Fibroblast of skin of abdomen (primary cell): ENCODE data around the gene TDRD9.

Experiments used
- DNase-seq: peaks from one replicate; pipeline ENCODE4 v3.0.0-alpha.2; 2013

Gene TDRD9

GRCh38 chr14:104080376-104081260 is 152.4 kb downstream of the TDRD9 start:
- DNase-seq: no peak

DNA sequence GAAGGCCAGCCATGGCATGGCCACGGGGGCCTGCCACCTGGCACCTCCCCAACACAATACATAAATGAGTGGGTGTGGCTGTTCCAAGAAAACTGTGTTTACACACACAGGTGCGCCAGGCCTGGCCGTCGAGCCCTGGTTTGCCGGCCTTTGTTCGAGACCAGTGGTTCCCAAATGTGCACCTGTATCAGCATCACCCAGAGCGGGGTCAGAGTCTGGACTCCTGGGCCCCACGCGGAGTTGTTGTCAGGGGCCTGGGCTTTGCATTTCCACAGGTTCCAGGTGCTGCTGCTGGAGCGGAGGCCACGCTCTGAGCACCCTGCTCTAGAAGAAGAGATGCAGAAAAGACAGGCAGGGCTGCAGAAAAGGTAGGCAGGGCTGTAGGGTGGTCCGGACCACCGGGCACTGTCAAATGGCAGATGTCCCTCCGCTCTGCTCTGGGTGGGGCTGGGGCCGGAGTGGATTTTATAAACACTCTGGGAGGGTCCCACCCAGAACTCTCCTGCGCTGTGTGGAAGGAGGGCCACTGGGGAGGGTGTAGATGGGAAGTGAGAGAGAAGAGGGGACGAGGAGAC is 153.1 kb downstream of the TDRD9 start:
- no peak for DNase-seq

DNA sequence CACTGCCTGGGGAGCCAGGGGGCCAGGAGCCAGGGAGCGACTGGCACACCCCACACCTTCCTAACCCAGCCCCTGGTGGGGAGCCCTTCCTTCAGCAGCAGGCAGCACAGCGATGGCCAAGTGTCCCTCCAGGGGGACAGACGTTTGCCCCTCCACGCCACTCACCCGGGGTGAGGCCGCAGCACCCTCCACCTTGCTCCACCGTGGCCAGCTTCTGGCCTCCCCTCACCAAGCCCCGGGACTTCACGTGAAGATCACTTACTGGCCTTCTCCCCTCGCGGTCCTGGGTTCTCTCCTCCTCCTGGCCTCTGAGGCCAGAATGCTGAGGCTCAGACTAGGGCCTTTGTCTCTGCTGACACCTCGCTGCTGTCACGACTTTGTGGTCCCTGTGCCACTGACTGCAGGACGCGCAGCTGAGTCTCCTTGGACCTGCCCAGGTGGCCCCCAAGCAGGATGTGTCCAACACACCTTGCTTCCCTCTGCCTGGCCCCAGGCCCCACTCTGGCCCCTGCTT is 153.8 kb downstream of the TDRD9 start:
- DNase-seq: no peak

GRCh38 chr14:104082807-104083206 is 154.6 kb downstream of the TDRD9 start:
- no peak for DNase-seq

DNA sequence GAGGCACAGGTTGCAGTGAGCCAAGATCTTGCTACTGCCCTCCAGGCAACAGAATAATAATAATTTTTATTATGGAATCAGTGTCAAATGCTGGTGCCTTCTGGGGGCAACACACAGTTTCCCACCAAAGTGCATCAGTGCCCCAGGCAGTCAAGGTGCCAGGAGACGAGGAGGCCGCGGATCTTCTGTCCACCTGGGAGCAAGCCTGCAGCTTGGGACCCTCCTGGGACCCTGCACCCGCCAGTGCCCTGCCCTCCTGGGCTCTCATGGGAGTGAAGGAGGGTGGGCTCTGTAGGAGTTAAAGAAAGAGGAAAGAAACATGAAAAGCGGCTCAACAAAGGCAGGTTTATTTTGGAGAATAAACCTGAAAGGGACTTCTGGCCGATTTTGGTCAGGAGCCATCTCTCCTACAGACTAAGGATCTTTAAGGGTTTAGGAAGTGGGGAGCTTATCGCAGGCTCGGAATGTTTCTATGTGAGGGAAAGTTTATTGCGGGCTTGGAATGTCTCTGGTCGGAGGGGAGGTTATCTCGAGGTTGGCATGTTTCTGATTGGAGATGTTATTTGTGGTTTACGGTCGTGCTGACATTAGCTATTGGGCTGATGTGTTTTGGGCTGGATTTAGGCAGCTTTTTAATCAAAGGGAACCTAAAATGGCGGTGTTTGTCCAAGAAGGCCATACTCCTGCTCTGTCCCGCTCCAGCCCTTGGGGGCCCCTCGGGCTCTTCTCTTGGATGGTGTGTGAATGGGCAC is 156.2 kb downstream of the TDRD9 start:
- no peak for DNase-seq

- no peak for DNase-seq
These were observed 157.0 kb downstream of the TDRD9 start, which contains the start of gene ASPG for GRCh38 chr14:104085032-104085888. ASPG (plus strand) TSS chr14:104085700; CDS start chr14:104085771, 71 bp downstream.

- DNase-seq: no peak
These were observed 157.6 kb downstream of the TDRD9 start for GRCh38 chr14:104085889-104086201.

- DNase-seq: no peak
These were observed 158.0 kb downstream of the TDRD9 start for GRCh38 chr14:104086210-104086660.

GRCh38 chr14:104086661-104087461 is 158.6 kb downstream of the TDRD9 start:
- DNase-seq: no peak

GRCh38 chr14:104087505-104087904 is 159.2 kb downstream of the TDRD9 start:
- DNase-seq: no peak

DNA sequence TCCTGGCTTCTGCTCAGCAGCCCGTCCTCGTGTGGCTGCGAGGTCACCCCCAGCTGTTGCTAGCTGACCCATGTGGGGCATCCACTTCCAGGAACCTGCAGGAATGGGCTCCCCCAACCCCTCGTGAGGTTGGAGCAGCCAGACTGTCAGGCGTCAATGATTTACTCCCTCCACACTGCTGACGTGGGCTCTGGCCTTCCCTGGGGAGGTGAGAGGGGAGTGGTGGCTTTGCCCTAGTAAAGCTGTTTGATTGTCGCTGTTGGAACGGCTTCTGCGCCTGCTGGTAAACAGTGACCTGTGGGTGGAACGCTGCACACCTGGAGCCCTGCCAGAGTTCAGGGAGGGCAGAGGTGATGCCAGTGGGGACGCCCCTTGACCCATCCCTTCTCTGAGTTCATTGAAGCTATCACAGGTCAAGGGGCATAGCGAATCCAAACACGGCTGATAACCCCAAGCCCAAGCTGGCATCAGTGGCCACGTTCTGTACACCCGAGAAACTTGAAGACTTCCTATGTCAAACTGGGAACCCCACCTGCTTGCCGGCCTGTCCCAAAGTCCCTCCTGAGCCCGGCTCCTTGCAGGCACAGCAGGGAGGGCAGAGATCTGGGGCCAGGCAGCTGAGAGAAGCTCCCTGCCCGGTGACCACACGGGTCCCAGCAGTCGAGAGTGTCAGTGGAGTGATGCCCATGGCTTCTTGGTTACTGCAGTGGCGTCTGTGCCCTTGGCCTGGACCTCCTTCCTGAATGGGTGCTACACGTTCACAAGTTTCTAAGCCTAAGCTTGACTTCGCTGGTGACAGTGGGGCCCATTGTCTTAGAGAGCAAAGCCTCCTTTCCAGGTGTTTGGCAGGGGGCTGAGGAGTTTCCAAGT is 160.0 kb downstream of the TDRD9 start:
- DNase-seq: no peak

DNA sequence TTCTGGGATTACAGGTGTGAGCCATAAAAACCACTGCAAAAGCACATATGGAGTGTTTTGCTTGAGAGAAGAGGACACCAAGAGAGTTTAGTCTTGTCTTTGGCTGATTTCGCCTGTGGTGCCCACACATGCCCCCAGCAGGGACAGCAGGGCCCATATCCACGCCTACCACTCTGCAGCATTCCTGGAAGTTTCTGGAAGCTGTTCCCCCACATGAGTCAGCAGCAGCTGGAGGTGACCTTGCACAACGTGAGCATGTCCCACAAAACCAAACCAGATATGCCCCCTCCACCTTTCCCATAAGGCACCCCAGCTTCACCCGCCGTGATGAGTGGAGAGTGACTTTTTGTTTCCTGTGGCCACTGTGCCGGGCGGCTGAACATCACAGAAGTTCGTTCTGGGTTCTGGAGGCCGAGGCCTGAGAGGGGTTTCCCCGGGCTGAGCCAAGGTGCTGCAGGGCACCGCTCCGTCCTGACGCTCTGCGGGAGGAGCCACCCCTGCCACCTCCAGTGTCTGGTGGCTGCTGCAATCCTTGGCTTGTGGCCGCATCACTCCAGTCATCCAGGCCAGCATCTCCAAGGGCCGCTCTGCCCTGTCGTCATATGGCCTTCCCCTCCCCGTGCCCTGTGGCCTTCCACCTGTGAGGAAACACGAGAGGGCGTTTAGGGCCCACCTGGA is 162.0 kb downstream of the TDRD9 start:
- no peak for DNase-seq

DNA sequence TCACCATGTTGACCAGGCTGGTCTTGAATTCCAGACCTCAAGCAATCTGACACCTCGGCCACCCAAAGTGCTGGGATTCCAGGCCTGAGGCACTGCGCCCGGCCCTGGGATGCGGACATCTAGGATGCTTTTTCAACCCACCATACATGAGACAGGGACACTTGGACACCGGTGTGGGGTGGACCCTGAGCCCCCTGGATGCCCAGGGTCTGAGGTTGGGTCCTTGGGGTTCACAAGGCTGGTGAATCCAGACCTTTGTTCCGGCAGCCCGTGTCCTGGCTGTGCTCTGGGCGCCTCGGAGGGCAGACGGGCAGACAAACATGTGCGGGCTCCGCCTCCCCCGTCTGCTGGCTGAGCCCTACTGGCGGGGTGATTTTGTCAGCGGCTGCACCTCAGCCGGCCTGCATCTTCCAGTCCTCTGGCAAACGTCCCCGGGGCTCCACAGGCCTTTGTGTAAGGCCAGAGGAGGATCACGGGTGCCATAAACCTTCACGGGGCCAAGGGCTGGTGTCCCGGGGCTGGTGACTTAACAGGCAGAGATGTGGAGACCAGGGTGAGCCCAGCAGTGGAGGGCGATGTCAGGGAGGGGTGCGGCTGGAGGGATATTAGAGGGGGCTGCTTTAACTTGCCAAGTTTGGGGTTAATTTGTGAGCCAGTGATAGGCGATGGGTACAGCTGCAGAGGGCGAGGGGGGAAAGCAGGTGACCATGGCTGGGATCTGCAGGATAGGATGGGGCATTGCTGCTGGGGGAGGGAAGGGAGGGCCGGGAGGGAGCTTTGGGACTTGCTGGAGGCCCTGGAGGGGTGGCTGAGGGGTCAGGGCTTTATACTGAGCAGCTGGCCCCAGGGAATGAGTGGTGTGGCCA is 163.0 kb downstream of the TDRD9 start:
- no peak for DNase-seq

- no peak for DNase-seq
These were observed 163.9 kb downstream of the TDRD9 start for GRCh38 chr14:104091927-104092771.

DNA sequence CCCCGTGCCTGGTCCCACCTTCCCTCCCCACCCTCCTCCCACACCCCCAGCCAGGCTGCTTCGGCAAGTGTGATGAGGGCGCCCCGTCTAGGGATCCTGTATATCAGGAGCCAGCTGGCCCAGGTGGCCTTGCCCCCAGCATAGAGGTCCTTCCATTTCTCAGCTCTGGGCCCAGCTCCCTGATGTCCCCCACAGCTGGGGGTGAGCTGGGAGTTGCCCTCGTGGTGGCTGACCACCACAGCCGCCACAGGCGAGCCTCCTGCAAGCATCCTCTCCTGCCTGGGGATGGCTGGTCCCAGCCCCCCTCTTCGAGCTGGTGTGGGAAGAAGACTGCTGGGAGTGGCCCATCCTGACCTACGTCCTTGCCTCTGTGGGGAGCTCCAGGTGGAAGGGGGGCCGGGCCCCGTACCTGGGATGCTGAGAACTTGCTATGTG is 164.7 kb downstream of the TDRD9 start:
- DNase-seq: no peak

DNA sequence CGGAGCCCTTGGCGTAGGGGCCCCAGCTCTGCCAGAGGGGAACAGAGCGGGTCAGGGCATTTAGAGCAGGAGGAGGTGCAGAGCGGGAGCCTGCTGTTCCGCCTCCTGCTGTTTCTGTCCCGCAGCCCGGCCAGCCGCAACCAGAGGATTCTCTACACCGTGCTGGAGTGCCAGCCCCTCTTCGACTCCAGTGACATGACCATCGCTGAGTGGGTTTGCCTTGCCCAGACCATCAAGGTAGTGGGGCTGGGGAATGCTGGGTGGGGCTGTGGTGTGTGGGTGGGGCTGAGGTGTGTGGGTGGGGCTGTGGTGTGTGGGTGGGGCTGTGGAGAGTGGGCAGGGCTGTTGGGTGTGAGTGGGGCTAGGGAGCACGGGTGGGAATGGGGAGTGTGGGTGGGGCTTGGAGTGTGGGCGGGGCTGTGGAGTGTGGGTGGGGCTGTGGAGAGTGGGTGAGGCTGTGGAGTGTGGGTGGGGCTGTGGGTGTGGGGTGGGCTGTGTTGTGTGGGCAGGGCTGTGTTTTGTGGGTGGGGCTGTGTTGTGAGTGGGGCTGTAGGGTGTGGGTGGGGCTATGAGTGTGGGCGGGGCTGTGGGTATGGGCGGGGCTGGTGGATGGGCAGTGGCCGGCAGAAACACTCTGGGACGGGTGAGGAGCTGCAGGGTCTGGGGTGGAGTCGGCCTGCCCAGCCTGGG is 165.3 kb downstream of the TDRD9 start:
- no peak for DNase-seq
